Spinal cord (tissue), 10 donors: ENCODE data around the gene KCNK4. TPM values are rescaled to one million over a fixed set of nuclear protein-coding genes. Genes with fewer than 3 reads are reported as not detected.
"Not testable (repeated sequence)": the region's sequence is repeated elsewhere in the genome, so short reads cannot be mapped to it uniquely, and the experiment has no call there.

Source experiments
- DNase-seq, 6 donors: peaks; one replicate each; pipeline versions ENCODE4 v3.0.0 to v3.0.0-alpha.2; 2013 to 2015; ENCODE audit warnings: low spot score in 6 of 6, low read depth in 4 of 6
- H3K27ac ChIP-seq: one replicate; pipeline ENCODE4 v1.5.1; 2013; ENCODE audit warnings: low read depth, low read length, control low read depth
- H3K27me3 ChIP-seq: one replicate; pipeline ENCODE4 v1.6.1; 2013; ENCODE audit warnings: low read length; ENCODE audit not compliant: control insufficient read depth, insufficient read depth
- H3K36me3 ChIP-seq: one replicate; pipeline ENCODE4 v1.6.1; 2013; ENCODE audit warnings: low read length; ENCODE audit not compliant: control insufficient read depth, insufficient read depth
- H3K4me1 ChIP-seq: one replicate; pipeline ENCODE4 v1.6.1; 2013; ENCODE audit warnings: low read length; ENCODE audit not compliant: control insufficient read depth, insufficient read depth
- H3K4me3 ChIP-seq: one replicate; pipeline ENCODE4 v1.5.1; 2013; ENCODE audit warnings: low read depth, low read length, control low read depth
- H3K9me3 ChIP-seq: one replicate; pipeline ENCODE4 v1.6.1; 2013; ENCODE audit warnings: low read length; ENCODE audit not compliant: control insufficient read depth, insufficient read depth
- WGBS: methylation state at CpG from one replicate; pipeline ENCODE4 v1.1.5; 2013; ENCODE audit warnings: missing lambda C conversion rate; ENCODE audit not compliant: insufficient coverage; 5-methylcytosine and 5-hydroxymethylcytosine counted together
- polyA plus RNA-seq, 2 donors: library from polyadenylated mRNA; unstranded; fragments of 120-200 nt; gene quantifications; one replicate each; pipeline ENCODE4 v1.2.1, GENCODE V29; 2013; ENCODE audit not compliant: insufficient read length in 2 of 2
- total RNA-seq, 2 donors: library from RNA; depleted of rRNA in 1 of 2; stranded (reverse); fragments of 120-200 nt in 1 of 2; fragments of >200 nt in 1 of 2; gene quantifications; one replicate each; pipeline versions ENCODE4 v1.2.3 to v1.2.4, GENCODE V29; 2013 to 2014
- donor health status: healthy.

KCNK4 gene
- total and polyA plus RNA-seq, 4 donors = 1.0 to 7.8 (median 4.8) TPM

- WGBS = 75% methylated on average over 21 of the region's 25 CpGs
- not testable (repeated sequence) for DNase-seq, H3K9me3 ChIP-seq, H3K4me3 ChIP-seq, H3K27ac ChIP-seq, H3K27me3 ChIP-seq
- peaks cover 57% of the 10 kb centered on the region for H3K36me3 ChIP-seq
- peaks cover 24% of the 10 kb centered on the region for H3K4me1 ChIP-seq
Measured at GRCh38 chr11:64315667-64316526, 24.8 kb downstream of the KCNK4 start.

- Histone ChIP-seq H3K27me3 (no peaks in the 10 kb centered on the region), H3K9me3 (no peaks in the 10 kb centered on the region), H3K36me3 (peaks cover 61% of the 10 kb centered on the region), H3K4me1 (peaks cover 24% of the 10 kb centered on the region), H3K4me3 (peak overlapping the region; percentile 98), H3K27ac (peak overlapping the region; percentile 100)
- WGBS = 0% methylated on average over 27 of the region's 32 CpGs
- no peak for DNase-seq
Measured at GRCh38 chr11:64316672-64317324, 25.7 kb downstream of the KCNK4 start.

- H3K4me3 ChIP-seq = peak within 1 kb of the TSS; percentile 98
- under 1% methylated on average over 43 of the region's 43 CpGs for WGBS
- H3K9me3 ChIP-seq = no peaks in the 10 kb centered on the region
- no peaks in the 10 kb centered on the region for H3K27me3 ChIP-seq
- H3K4me1 ChIP-seq = peaks cover 24% of the 10 kb centered on the region
- H3K36me3 ChIP-seq = peaks cover 64% of the 10 kb centered on the region
- DNase-seq = peak; percentile 93 to 100 (median 95)
- H3K27ac ChIP-seq = peak within 1 kb of the TSS; percentile 100
Measured at GRCh38 chr11:64317325-64317960, 26.3 kb downstream of the KCNK4 start, which contains the start of gene TRMT112. Gene TRMT112 (minus strand): TSS chr11:64317559. CDS start chr11:64317526, 33 bp downstream.

GRCh38 chr11:64317961-64318765 lies 27.1 kb downstream of the KCNK4 start, which contains the start of gene PRDX5:
Gene PRDX5 (plus strand): TSS chr11:64318121. CDS start chr11:64318216, 95 bp downstream.
- no peaks in the 10 kb centered on the region for H3K27me3 ChIP-seq
- peak within 1 kb of the TSS; percentile 100 for H3K27ac ChIP-seq
- peaks cover 24% of the 10 kb centered on the region for H3K4me1 ChIP-seq
- peaks cover 64% of the 10 kb centered on the region for H3K36me3 ChIP-seq
- 0% methylated on average over 51 of the region's 61 CpGs for WGBS
- peak; percentile 90 to 99 (median 94) for DNase-seq
- H3K9me3 ChIP-seq = no peaks in the 10 kb centered on the region
- peak within 1 kb of the TSS; percentile 98 for H3K4me3 ChIP-seq

- H3K36me3 ChIP-seq = peaks cover 65% of the 10 kb centered on the region
- no peaks in the 10 kb centered on the region for H3K27me3 ChIP-seq
- 15% methylated on average over 9 of the region's 19 CpGs for WGBS
- peak overlapping the region; percentile 98 for H3K4me3 ChIP-seq
- no peaks in the 10 kb centered on the region for H3K9me3 ChIP-seq
- H3K27ac ChIP-seq = no peak overlapping the region
- no peak for DNase-seq
- H3K4me1 ChIP-seq = peaks cover 24% of the 10 kb centered on the region
Measured at GRCh38 chr11:64318766-64319761, 28.0 kb downstream of the KCNK4 start.

GRCh38 chr11:64320556-64320955 lies 29.5 kb downstream of the KCNK4 start:
- H3K9me3 ChIP-seq = no peaks in the 10 kb centered on the region
- H3K27me3 ChIP-seq = no peaks in the 10 kb centered on the region
- 87% methylated on average over 5 of the region's 7 CpGs for WGBS
- H3K4me3 ChIP-seq = no peak overlapping the region
- no peak overlapping the region for H3K27ac ChIP-seq
- H3K36me3 ChIP-seq = peaks cover 53% of the 10 kb centered on the region
- peaks cover 24% of the 10 kb centered on the region for H3K4me1 ChIP-seq
- DNase-seq = no peak

- Histone ChIP-seq H3K4me3 (no peak overlapping the region), H3K9me3 (no peaks in the 10 kb centered on the region), H3K4me1 (peaks cover 22% of the 10 kb centered on the region), H3K27me3 (no peaks in the 10 kb centered on the region), H3K27ac (no peak overlapping the region), H3K36me3 (peaks cover 48% of the 10 kb centered on the region)
- no peak for DNase-seq
- WGBS = 88% methylated on average over 4 of the region's 5 CpGs
Measured at GRCh38 chr11:64321026-64321425, 29.9 kb downstream of the KCNK4 start.

- DNase-seq = no peak
- no peak overlapping the region for H3K4me3 ChIP-seq
- WGBS = 63% methylated on average over 5 of the region's 5 CpGs
- no peak overlapping the region for H3K27ac ChIP-seq
- H3K36me3 ChIP-seq = peaks cover 44% of the 10 kb centered on the region
- H3K4me1 ChIP-seq = peaks cover 17% of the 10 kb centered on the region
- H3K9me3 ChIP-seq = no peaks in the 10 kb centered on the region
- no peaks in the 10 kb centered on the region for H3K27me3 ChIP-seq
Measured at GRCh38 chr11:64321533-64321932, 30.4 kb downstream of the KCNK4 start.
